ENCODE results near the gene STPG2.

GRCh38 chr4:97987019-97987648, 156.1 kb downstream of the STPG2 start:
- TF ChIP-seq CTCF (IDR thresholded peaks at IDR 0.05 in 4 of 5, conservative IDR thresholded peaks at IDR 0.05 in 1 of 5), result no peak
- TF ChIP-seq POLR2A (IDR thresholded peaks at IDR 0.05), result no peak
